ENCODE results near the gene CAPN5. TPM values are rescaled to one million over a fixed set of nuclear protein-coding genes. Genes with fewer than 3 reads are reported as not detected.

Gene CAPN5
- total and polyA plus RNA-seq, 2 experiments from 2014 or later: 25.2 to 28.8 TPM

DNA sequence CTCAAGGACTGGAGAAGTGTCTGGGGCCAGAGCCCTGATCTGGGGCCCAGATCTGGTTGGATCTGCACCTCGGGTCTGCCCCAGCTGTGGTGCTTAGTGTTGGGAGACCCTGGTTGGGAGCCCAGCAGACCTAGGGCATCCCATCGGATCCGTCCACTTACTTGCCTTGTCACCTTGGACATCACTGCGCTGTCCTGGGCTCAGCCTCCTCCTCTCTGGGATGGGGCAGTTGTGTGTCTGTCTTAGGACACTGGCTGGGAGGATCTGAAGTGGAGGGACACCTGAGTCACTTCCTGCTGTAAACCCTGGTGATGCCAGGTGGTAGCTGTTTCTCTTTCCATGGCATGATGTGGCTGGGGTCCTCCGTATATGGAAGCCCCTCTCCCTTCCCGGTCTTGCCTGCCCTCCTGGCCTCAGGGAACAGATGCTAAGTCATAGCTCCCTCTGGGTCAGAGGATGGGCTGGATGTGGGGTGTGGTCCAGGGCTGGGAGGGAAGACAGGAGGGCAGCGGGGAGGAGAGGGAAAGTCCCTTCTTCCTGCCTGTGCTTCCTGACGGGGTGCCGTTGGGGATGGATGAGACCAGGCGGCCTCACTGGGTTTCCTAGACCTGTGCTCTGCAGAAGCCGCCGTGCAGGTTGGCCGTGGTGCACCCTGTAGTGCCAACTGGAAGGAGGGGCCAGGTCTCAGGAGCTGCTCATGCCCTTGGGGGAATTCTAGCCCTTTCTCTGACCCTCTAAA is 23.8 kb downstream of the CAPN5 start:
- DNase-seq (ENCODE audit: low spot score): no peak
- Histone ChIP-seq H3K79me2 (peaks cover 2% of the 10 kb centered on the region), H2AFZ (no peak overlapping the region), H3K4me3 (no peak overlapping the region), H3K9me3 (ENCODE audit: low read depth) (no peaks in the 10 kb centered on the region), H3K27me3 (no peaks in the 10 kb centered on the region), H3K27ac (no peak overlapping the region), H3K9me2 (replicated peaks; ENCODE audit: insufficient read depth) (no peaks in the 10 kb centered on the region), H3K4me1 (ENCODE audit: insufficient read depth) (peaks cover 22% of the 10 kb centered on the region), H3K4me2 (no peak overlapping the region), H3K36me3 (replicated peaks; ENCODE audit: insufficient read depth, low read depth) (no peaks in the 10 kb centered on the region), H4K20me1 (ENCODE audit: insufficient read depth, poor library complexity, severe bottlenecking) (no peaks in the 10 kb centered on the region)
- WGBS (ENCODE audit: low lambda C conversion rate, missing lambda C conversion rate): 84% methylated on average over 13 of the region's 13 CpGs
- TF ChIP-seq EZH2phosphoT487 (IDR thresholded peaks at IDR 0.05; ENCODE audit: low read depth, severe bottlenecking, unreplicated experiment) (no peak), EZH2 (IDR thresholded peaks at IDR 0.05; ENCODE audit: borderline replicate concordance) (no peak)
- TF ChIP-seq, protein P1, sequence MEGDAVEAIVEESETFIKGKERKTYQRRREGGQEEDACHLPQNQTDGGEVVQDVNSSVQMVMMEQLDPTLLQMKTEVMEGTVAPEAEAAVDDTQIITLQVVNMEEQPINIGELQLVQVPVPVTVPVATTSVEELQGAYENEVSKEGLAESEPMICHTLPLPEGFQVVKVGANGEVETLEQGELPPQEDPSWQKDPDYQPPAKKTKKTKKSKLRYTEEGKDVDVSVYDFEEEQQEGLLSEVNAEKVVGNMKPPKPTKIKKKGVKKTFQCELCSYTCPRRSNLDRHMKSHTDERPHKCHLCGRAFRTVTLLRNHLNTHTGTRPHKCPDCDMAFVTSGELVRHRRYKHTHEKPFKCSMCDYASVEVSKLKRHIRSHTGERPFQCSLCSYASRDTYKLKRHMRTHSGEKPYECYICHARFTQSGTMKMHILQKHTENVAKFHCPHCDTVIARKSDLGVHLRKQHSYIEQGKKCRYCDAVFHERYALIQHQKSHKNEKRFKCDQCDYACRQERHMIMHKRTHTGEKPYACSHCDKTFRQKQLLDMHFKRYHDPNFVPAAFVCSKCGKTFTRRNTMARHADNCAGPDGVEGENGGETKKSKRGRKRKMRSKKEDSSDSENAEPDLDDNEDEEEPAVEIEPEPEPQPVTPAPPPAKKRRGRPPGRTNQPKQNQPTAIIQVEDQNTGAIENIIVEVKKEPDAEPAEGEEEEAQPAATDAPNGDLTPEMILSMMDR (IDR thresholded peaks at IDR 0.05; ENCODE audit: poor library complexity): no peak

DNA sequence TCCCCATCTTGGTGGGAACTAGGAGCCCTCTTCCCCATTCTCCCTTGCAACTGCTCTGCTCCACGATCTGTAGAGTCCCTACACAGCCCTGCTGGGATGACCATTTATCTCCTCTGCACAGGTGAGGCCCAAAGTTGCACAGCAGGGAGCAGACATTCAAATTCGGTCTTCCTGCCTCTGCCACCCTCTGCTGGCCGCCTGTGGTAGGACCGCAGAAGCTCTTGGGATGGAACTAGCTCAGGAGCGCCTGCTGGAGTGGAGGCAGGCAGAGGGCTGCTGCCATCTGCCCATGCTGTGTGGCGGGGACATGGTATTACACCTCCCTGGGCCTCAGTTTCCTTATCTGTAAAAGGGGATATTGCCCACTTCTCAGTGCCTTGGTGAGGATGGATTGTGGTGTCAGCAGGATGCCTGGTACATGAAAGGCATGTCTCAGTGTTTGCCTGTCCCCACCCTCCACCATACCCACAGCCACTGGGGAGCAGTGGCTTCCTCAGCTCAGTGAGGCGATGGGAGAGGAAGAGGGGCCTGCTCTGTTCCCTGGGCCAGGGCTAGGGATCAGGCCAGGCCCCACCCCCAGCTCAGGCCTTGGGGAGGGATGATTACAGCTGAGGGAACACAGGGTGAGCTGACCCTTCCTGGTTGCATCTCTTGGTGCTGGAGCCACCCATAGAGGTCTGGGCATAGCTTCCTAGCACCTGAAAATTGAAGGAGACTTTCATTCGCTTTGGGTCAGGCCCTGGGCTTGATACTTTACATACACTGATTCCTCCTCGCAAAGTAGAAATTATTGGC is 24.6 kb downstream of the CAPN5 start:
- H4K20me1 ChIP-seq (ENCODE audit: insufficient read depth, poor library complexity, severe bottlenecking): no peaks in the 10 kb centered on the region
- peak; percentile 88 for DNase-seq (ENCODE audit: low spot score)
- H3K27me3 ChIP-seq: no peaks in the 10 kb centered on the region
- no peaks in the 10 kb centered on the region for H3K36me3 ChIP-seq (replicated peaks; ENCODE audit: insufficient read depth, low read depth)
- TF ChIP-seq EZH2phosphoT487 (IDR thresholded peaks at IDR 0.05; ENCODE audit: low read depth, severe bottlenecking, unreplicated experiment): no peak
- TF ChIP-seq, protein P1 (IDR thresholded peaks at IDR 0.05; ENCODE audit: poor library complexity): peak; percentile 92
- no peak overlapping the region for H2AFZ ChIP-seq
- no peak overlapping the region for H3K4me2 ChIP-seq
- H3K4me3 ChIP-seq: no peak overlapping the region
- no peaks in the 10 kb centered on the region for H3K9me2 ChIP-seq (replicated peaks; ENCODE audit: insufficient read depth)
- H3K27ac ChIP-seq: no peak overlapping the region
- 47% methylated on average over 9 of the region's 9 CpGs for WGBS (ENCODE audit: low lambda C conversion rate, missing lambda C conversion rate)
- no peaks in the 10 kb centered on the region for H3K9me3 ChIP-seq (ENCODE audit: low read depth)
- H3K4me1 ChIP-seq (ENCODE audit: insufficient read depth): peaks cover 19% of the 10 kb centered on the region
- peaks cover 2% of the 10 kb centered on the region for H3K79me2 ChIP-seq

DNA sequence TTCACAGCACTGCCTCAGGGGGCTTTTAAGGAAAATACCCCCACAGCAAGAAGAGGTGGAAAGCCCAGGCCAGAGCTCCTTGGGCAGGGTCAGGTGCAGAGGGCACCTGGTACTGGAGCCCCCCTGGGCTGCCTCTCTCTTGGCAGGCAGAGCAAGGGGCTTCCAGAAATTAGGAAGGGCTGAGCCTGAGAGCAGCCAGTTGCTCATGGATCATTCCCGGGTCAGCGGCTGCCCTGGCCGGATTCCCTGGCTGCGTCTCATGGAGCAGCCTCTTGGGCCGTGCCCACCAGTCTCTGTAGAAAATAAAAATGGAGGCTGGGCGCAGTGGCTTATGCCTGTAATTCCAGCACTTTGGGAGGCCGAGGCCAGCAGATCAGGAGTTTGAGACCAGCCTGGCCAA is 25.6 kb downstream of the CAPN5 start:
- no peaks in the 10 kb centered on the region for H3K36me3 ChIP-seq (replicated peaks; ENCODE audit: insufficient read depth, low read depth)
- 85% methylated on average over 7 of the region's 7 CpGs for WGBS (ENCODE audit: low lambda C conversion rate, missing lambda C conversion rate)
- no peaks in the 10 kb centered on the region for H3K9me3 ChIP-seq (ENCODE audit: low read depth)
- no peak overlapping the region for H3K4me3 ChIP-seq
- no peaks in the 10 kb centered on the region for H4K20me1 ChIP-seq (ENCODE audit: insufficient read depth, poor library complexity, severe bottlenecking)
- no peak overlapping the region for H3K4me2 ChIP-seq
- DNase-seq (ENCODE audit: low spot score): no peak
- no peak overlapping the region for H2AFZ ChIP-seq
- H3K27ac ChIP-seq: no peak overlapping the region
- H3K4me1 ChIP-seq (ENCODE audit: insufficient read depth): peaks cover 12% of the 10 kb centered on the region
- peaks cover 2% of the 10 kb centered on the region for H3K79me2 ChIP-seq
- TF ChIP-seq EZH2phosphoT487 (IDR thresholded peaks at IDR 0.05; ENCODE audit: low read depth, severe bottlenecking, unreplicated experiment) (no peak), EZH2 (IDR thresholded peaks at IDR 0.05; ENCODE audit: borderline replicate concordance) (no peak)
- TF ChIP-seq, protein P1 (IDR thresholded peaks at IDR 0.05; ENCODE audit: poor library complexity): no peak
- no peaks in the 10 kb centered on the region for H3K27me3 ChIP-seq
- no peaks in the 10 kb centered on the region for H3K9me2 ChIP-seq (replicated peaks; ENCODE audit: insufficient read depth)
